Right lobe of liver (tissue), 6 donors: ENCODE measurements around the gene EXOC1L. TPM values are rescaled to one million over a fixed set of nuclear protein-coding genes. Genes with fewer than 3 reads are reported as not detected.

ENCODE experiments used
- ATAC-seq, 4 donors: fragments of 200-7000 bp; cut with Tn5 transposase; one replicate each; pipeline ENCODE4 v1.9.1; 2020; ENCODE audit warnings: mild to moderate bottlenecking in 4 of 4, moderate library complexity in 4 of 4
- DNase-seq, 3 donors: peaks; one replicate each; pipeline ENCODE4 v3.0.0-alpha.2; 2020
- H3K27ac ChIP-seq, 3 donors: fragments of 200-600 bp; one replicate each; pipeline ENCODE4 v1.8.0; 2022
- H3K27me3 ChIP-seq, 2 donors: fragments of 200-600 bp; one replicate each; pipeline ENCODE4 v1.8.0; 2022
- H3K36me3 ChIP-seq, 4 donors: fragments of 200-600 bp; sonication (generic) in 1 of 4; one replicate each; pipeline versions ENCODE4 v1.5.1 to v1.8.0; 2017 to 2022; ENCODE audit warnings: control low read depth in 1 of 4
- H3K4me1 ChIP-seq, 4 donors: fragments of 200-600 bp; sonication (generic) in 1 of 4; one replicate each; pipeline versions ENCODE4 v1.5.1 to v1.8.0; 2017 to 2022; ENCODE audit warnings: control low read depth in 1 of 4
- H3K4me3 ChIP-seq, 3 donors: fragments of 200-600 bp; one replicate each; pipeline ENCODE4 v1.8.0; 2022
- H3K9me3 ChIP-seq, 4 donors: fragments of 200-600 bp; sonication (generic) in 1 of 4; one replicate each; pipeline versions ENCODE4 v1.5.1 to v1.8.0; 2017 to 2022; ENCODE audit warnings: control low read depth in 1 of 4
- CTCF ChIP-seq, 4 donors: fragments of 200-600 bp in 3 of 4; fragments of 450-650 bp in 1 of 4; IDR thresholded peaks; one replicate each; pipeline versions ENCODE4 v1.5.1 to v1.8.0; 2016 to 2022; ENCODE audit warnings: antibody characterized with exemption in 4 of 4, mild to moderate bottlenecking in 2 of 4
- POLR2A ChIP-seq: fragments of 450-650 bp; IDR thresholded peaks from one replicate; pipeline ENCODE4 v1.6.1; 2017; ENCODE audit warnings: antibody characterized with exemption, mild to moderate bottlenecking
- WGBS: methylation state at CpG from one replicate; pipeline ENCODE4 v1.1.6; 2018; ENCODE audit warnings: low coverage, low lambda C conversion rate; ENCODE audit not compliant: insufficient coverage; ENCODE audit errors: missing lambda C conversion rate; 5-methylcytosine and 5-hydroxymethylcytosine counted together
- intact Hi-C, 2 donors: fragments of 100-400 bp; cut with DNase I; formaldehyde crosslinking; loops; one replicate each; pipeline versions ENCODE4 v1.11.2 to v1.14.1; 2022
- total RNA-seq, 6 experiments: library from RNA; depleted of rRNA in 2 of 6; stranded (reverse); fragments of >200 nt in 2 of 6; fragmentation: NEBNext Ultra II Directional in 3 of 6; extraction: Animal tissue kit (Norgen Biotek cat#: 25700) in 3 of 6; gene quantifications; one replicate each; pipeline versions ENCODE4 v1.1.0 to v1.2.4, GENCODE V29; 2016 to 2023
- donor health status: DM: no; HTN: yes; CAD: no.
- donor health status: DM: no; HTN: no; CAD: no.
- donor health status: DM: no; HTN: no; CAD: no.
- donor health status: DM: no; HTN: yes; CAD: no.
- donor health status: DM: no; HTN: yes; CAD: no.

Gene EXOC1L
- total RNA-seq, 6 experiments from 2014 or later: not detected

GRCh38 chr4:55876387-55876786 is 56.8 kb downstream of the EXOC1L start:
- intact Hi-C loops: no loop called here
- H3K9me3 ChIP-seq: no peaks in the 10 kb centered on the region
- DNase-seq (no peak), ATAC-seq (no peak)
- H3K27ac ChIP-seq: no peak overlapping the region
- H3K4me1 ChIP-seq: no peaks in the 10 kb centered on the region
- TF ChIP-seq POLR2A (no peak), CTCF (IDR thresholded peaks at IDR 0.05) (no peak)
- H3K36me3 ChIP-seq: peaks cover 0 to 34% (median 14%) of the 10 kb centered on the region in 4 donors
- H3K27me3 ChIP-seq: no peaks in the 10 kb centered on the region
- H3K4me3 ChIP-seq: no peak overlapping the region

GRCh38 chr4:55879224-55879623 is 59.6 kb downstream of the EXOC1L start:
- no peaks in the 10 kb centered on the region for H3K4me1 ChIP-seq
- peaks cover 0 to 18% (median 10%) of the 10 kb centered on the region in 4 donors for H3K36me3 ChIP-seq
- intact Hi-C loops: no loop called here
- TF ChIP-seq CTCF (IDR thresholded peaks at IDR 0.05) (no peak), POLR2A (no peak)
- no peak overlapping the region for H3K4me3 ChIP-seq
- 100% methylated on average over 3 of the region's 3 CpGs for WGBS
- H3K27ac ChIP-seq: no peak overlapping the region
- H3K9me3 ChIP-seq: no peaks in the 10 kb centered on the region
- ATAC-seq (no peak), DNase-seq (no peak)
- H3K27me3 ChIP-seq: no peaks in the 10 kb centered on the region

- no peak for ATAC-seq
- intact Hi-C loops: no loop called here
These were observed 61.2 kb downstream of the EXOC1L start for GRCh38 chr4:55880652-55881280.

GRCh38 chr4:55884093-55884850 is 64.7 kb downstream of the EXOC1L start:
- Histone ChIP-seq H3K27me3 (no peaks in the 10 kb centered on the region), H3K4me3 (no peak overlapping the region), H3K9me3 (no peaks in the 10 kb centered on the region), H3K4me1 (no peaks in the 10 kb centered on the region), H3K27ac (no peak overlapping the region), H3K36me3 (peaks cover 0 to 8% (median 2%) of the 10 kb centered on the region in 4 donors)
- no peak for TF ChIP-seq CTCF (IDR thresholded peaks at IDR 0.05)
- DNase-seq (no peak), ATAC-seq (no peak)
- 76% methylated on average over 2 of the region's 2 CpGs for WGBS
- intact Hi-C loops: no loop called here

More at GRCh38 chr4:55880652-55881280, 61.2 kb downstream of the EXOC1L start:
- WGBS: 100% methylated on average over 1 of the region's 3 CpGs
- H3K9me3 ChIP-seq: no peaks in the 10 kb centered on the region
- H3K27ac ChIP-seq: no peak overlapping the region
- TF ChIP-seq POLR2A (no peak), CTCF (IDR thresholded peaks at IDR 0.05) (no peak)
- no peaks in the 10 kb centered on the region for H3K4me1 ChIP-seq
- peaks cover 0 to 18% (median 10%) of the 10 kb centered on the region in 4 donors for H3K36me3 ChIP-seq
- no peak overlapping the region for H3K4me3 ChIP-seq
- no peak for DNase-seq
- no peaks in the 10 kb centered on the region for H3K27me3 ChIP-seq
